HEK293 (cell line): ENCODE data around the gene ZNF174.
A peak's percentile ranks its signal among the peaks of the same experiment; 100 is the strongest.

ENCODE experiments used
- CTCF ChIA-PET: fragments of 350-600 bp; formaldehyde crosslinking; extraction: SDS; loops from one replicate; lab custom pipeline; 2021; ENCODE audit warnings: antibody characterized with exemption; lab: Yijun Ruan, JAX
- POLR2A ChIA-PET: fragments of 300-600 bp; formaldehyde crosslinking; extraction: SDS; loops from one replicate; lab custom pipeline; 2020; ENCODE audit warnings: antibody characterized with exemption, inconsistent platforms; lab: Yijun Ruan, JAX
- H3K27ac ChIP-seq: fragments of 200-500 bp; sonication (Bioruptor generic); 2 replicates; pipeline ENCODE4 v1.5.1; 2014; ENCODE audit warnings: low read depth, low read length, control low read depth, inconsistent platforms; ENCODE audit errors: extremely low read depth
- H3K36me3 ChIP-seq, 2 experiments: fragments of 200-500 bp in 1 of 2; sonication (Bioruptor generic) in 1 of 2; 1 replicate in 1 of 2; 2 replicates in 1 of 2; pipeline ENCODE4 v1.5.1; 2014 to 2017; ENCODE audit warnings: inconsistent platforms in 2 of 2, low read length in 2 of 2; ENCODE audit not compliant: control insufficient read depth in 2 of 2, insufficient read depth in 1 of 2
- H3K4me1 ChIP-seq: fragments of 200-500 bp; sonication (Bioruptor generic); 2 replicates; pipeline ENCODE4 v1.5.1; 2014; ENCODE audit warnings: mild to moderate bottlenecking, low read length, inconsistent platforms; ENCODE audit not compliant: control insufficient read depth, insufficient read depth
- H3K4me3 ChIP-seq: 2 replicates; pipeline ENCODE4 v1.5.1; 2011; ENCODE audit warnings: low read depth, mild to moderate bottlenecking, control low read depth, low read length, moderate library complexity
- H3K9me3 ChIP-seq: fragments of 200-500 bp; sonication (Bioruptor generic); 2 replicates; pipeline ENCODE4 v1.5.1; 2014; ENCODE audit warnings: low read depth, low read length, inconsistent platforms; ENCODE audit not compliant: control insufficient read depth, insufficient read depth
- KLF7 ChIP-seq: fragments of 450-650 bp; formaldehyde crosslinking; IDR thresholded peaks from 2 replicates; pipeline ENCODE4 v1.5.1; 2016; ENCODE audit warnings: missing biosample characterization, missing genetic modification characterization, borderline replicate concordance
- MYNN ChIP-seq: fragments of 450-650 bp; formaldehyde crosslinking; IDR thresholded peaks from 2 replicates; pipeline ENCODE4 v1.5.1; 2016; ENCODE audit warnings: missing biosample characterization, missing genetic modification characterization, borderline replicate concordance
- YY2 ChIP-seq: fragments of 450-650 bp; formaldehyde crosslinking; IDR thresholded peaks from 2 replicates; pipeline ENCODE4 v1.5.1; 2016; ENCODE audit warnings: missing biosample characterization, missing genetic modification characterization
- ZBTB44 ChIP-seq: fragments of 450-650 bp; IDR thresholded peaks from 2 replicates; pipeline ENCODE4 v1.5.1; 2018; ENCODE audit warnings: missing biosample characterization, mild to moderate bottlenecking, missing genetic modification characterization
- ZNF112 ChIP-seq: fragments of 450-650 bp; formaldehyde crosslinking; IDR thresholded peaks from 2 replicates; pipeline ENCODE4 v1.5.0; 2017; ENCODE audit warnings: missing biosample characterization, missing genetic modification characterization
- ZNF140 ChIP-seq: fragments of 450-650 bp; formaldehyde crosslinking; IDR thresholded peaks from 2 replicates; pipeline ENCODE4 v1.5.1; 2016; ENCODE audit warnings: missing biosample characterization, missing genetic modification characterization
- ZNF157 ChIP-seq: fragments of 450-650 bp; formaldehyde crosslinking; IDR thresholded peaks from 2 replicates; pipeline ENCODE4 v1.5.1; 2016; ENCODE audit warnings: missing biosample characterization, missing genetic modification characterization
- ZNF19 ChIP-seq: fragments of 450-650 bp; formaldehyde crosslinking; IDR thresholded peaks from 2 replicates; pipeline ENCODE4; 2016; ENCODE audit warnings: missing biosample characterization, missing genetic modification characterization, low read depth
- ZNF2 ChIP-seq: fragments of 450-650 bp; formaldehyde crosslinking; IDR thresholded peaks from 2 replicates; pipeline ENCODE4 v1.5.1; 2016; ENCODE audit warnings: missing biosample characterization, missing genetic modification characterization
- ZNF248 ChIP-seq: fragments of 450-650 bp; formaldehyde crosslinking; IDR thresholded peaks from 2 replicates; pipeline ENCODE4 v1.5.1; 2017; ENCODE audit warnings: missing biosample characterization, missing genetic modification characterization
- ZNF274 ChIP-seq, 2 experiments: fragments of 200-500 bp in 1 of 2; fragments of 450-650 bp in 1 of 2; sonication (Bioruptor generic) in 1 of 2; formaldehyde crosslinking in 1 of 2; IDR thresholded peaks; 2 replicates each; pipeline versions ENCODE4 v1.5.1 to v1.6.1; 2014 to 2016; ENCODE audit warnings: borderline replicate concordance in 1 of 2, inconsistent platforms in 1 of 2, low read length in 1 of 2, missing biosample characterization in 1 of 2, missing genetic modification characterization in 1 of 2
- ZNF302 ChIP-seq: fragments of 450-650 bp; formaldehyde crosslinking; IDR thresholded peaks from 2 replicates; pipeline ENCODE4 v1.5.1; 2016; ENCODE audit warnings: missing biosample characterization, missing genetic modification characterization, low read depth
- ZNF311 ChIP-seq: fragments of 450-650 bp; formaldehyde crosslinking; IDR thresholded peaks from 2 replicates; pipeline ENCODE4 v1.5.1; 2017; ENCODE audit warnings: missing biosample characterization, missing genetic modification characterization, borderline replicate concordance
- ZNF350 ChIP-seq: fragments of 450-650 bp; formaldehyde crosslinking; IDR thresholded peaks from 2 replicates; pipeline ENCODE4 v1.5.0; 2017; ENCODE audit warnings: missing biosample characterization, mild to moderate bottlenecking, missing genetic modification characterization
- ZNF404 ChIP-seq: fragments of 450-650 bp; formaldehyde crosslinking; IDR thresholded peaks from 2 replicates; pipeline ENCODE4 v1.5.1; 2017; ENCODE audit warnings: missing biosample characterization, missing genetic modification characterization
- ZNF658 ChIP-seq: fragments of 450-650 bp; formaldehyde crosslinking; IDR thresholded peaks from 2 replicates; pipeline ENCODE4; 2016; ENCODE audit warnings: missing biosample characterization, missing genetic modification characterization
- ZNF677 ChIP-seq: fragments of 450-650 bp; IDR thresholded peaks from 2 replicates; pipeline ENCODE4 v1.5.0; 2018; ENCODE audit warnings: missing biosample characterization, mild to moderate bottlenecking, missing genetic modification characterization, moderate library complexity
- ZNF777 ChIP-seq: fragments of 450-650 bp; formaldehyde crosslinking; IDR thresholded peaks from 2 replicates; pipeline ENCODE4 v1.5.1; 2017; ENCODE audit warnings: missing biosample characterization, missing genetic modification characterization, borderline replicate concordance
- TF ChIP-seq, protein P1 (sequence below): fragments of 450-650 bp; formaldehyde crosslinking; IDR thresholded peaks from 2 replicates; pipeline ENCODE4 v1.5.1; 2016; ENCODE audit warnings: missing biosample characterization, missing genetic modification characterization
- TF ChIP-seq, protein P2 (sequence below): fragments of 450-650 bp; formaldehyde crosslinking; conservative IDR thresholded peaks from 2 replicates; pipeline ENCODE4 v1.5.1; 2016; ENCODE audit warnings: low read depth, missing biosample characterization, missing genetic modification characterization
- TF ChIP-seq, protein P3 (sequence below): fragments of 450-650 bp; formaldehyde crosslinking; IDR thresholded peaks from 2 replicates; pipeline ENCODE4 v1.5.1; 2016; ENCODE audit warnings: missing biosample characterization, missing genetic modification characterization
- TF ChIP-seq, protein P4 (sequence below): fragments of 450-650 bp; formaldehyde crosslinking; IDR thresholded peaks from 2 replicates; pipeline ENCODE4 v1.5.1; 2017; ENCODE audit warnings: missing biosample characterization, missing genetic modification characterization
- TF ChIP-seq, protein P5 (sequence below): fragments of 450-650 bp; formaldehyde crosslinking; IDR thresholded peaks from 2 replicates; pipeline ENCODE4 v1.5.1; 2016; ENCODE audit warnings: missing biosample characterization, missing genetic modification characterization

The ZNF174 gene

GRCh38 chr16:3400779-3401688 is at the start of gene ZNF174, which contains the start of gene ZSCAN32:
TSS of gene ZNF174 (plus strand) at chr16:3401215. CDS start at chr16:3402005, 790 bp downstream.
TSS of gene ZSCAN32 (minus strand) at chr16:3401004. CDS start at chr16:3397557, 3,447 bp downstream.
- peaks cover 2 to 57% of the 10 kb centered on the region in 2 experiments; a peak in 2 of 3 replicates for H3K36me3 ChIP-seq
- CTCF ChIA-PET = interaction anchor here (0.7 to 0.9 kb wide), 2 partner anchors 9 to 134 kb away, joined by 4 to 5 read pairs; no protein-coding TSS in a partner anchor
- TF ChIP-seq MYNN (tag by site-specific recombination) (0 out of 2 replicates have a peak, but pooled peaks have one; percentile 36), ZNF677 (tag by site-specific recombination) (0 out of 2 replicates have a peak, but pooled peaks have one; percentile 32), ZNF2 (tag by site-specific recombination) (peak; percentile 26), ZNF777 (tag by site-specific recombination) (no peak), ZNF140 (tag by site-specific recombination) (no peak), KLF7 (tag by site-specific recombination) (no peak), ZNF404 (tag by site-specific recombination) (no peak), ZNF658 (no peak), ZNF112 (tag by site-specific recombination) (no peak), ZNF19 (tag by site-specific recombination) (no peak), ZNF311 (no peak), ZNF274 (IDR thresholded peaks at IDR 0.05; ENCODE audit: low read length) (no peak), ZNF274 (tag by site-specific recombination; IDR thresholded peaks at IDR 0.05; ENCODE audit: borderline replicate concordance) (no peak), ZNF302 (no peak), ZBTB44 (tag by site-specific recombination) (no peak), ZNF350 (no peak; the same call in 1 of the 2 replicates), ZNF157 (no peak), ZNF248 (tag by site-specific recombination) (no peak), YY2 (no peak)
- TF ChIP-seq, protein P1, sequence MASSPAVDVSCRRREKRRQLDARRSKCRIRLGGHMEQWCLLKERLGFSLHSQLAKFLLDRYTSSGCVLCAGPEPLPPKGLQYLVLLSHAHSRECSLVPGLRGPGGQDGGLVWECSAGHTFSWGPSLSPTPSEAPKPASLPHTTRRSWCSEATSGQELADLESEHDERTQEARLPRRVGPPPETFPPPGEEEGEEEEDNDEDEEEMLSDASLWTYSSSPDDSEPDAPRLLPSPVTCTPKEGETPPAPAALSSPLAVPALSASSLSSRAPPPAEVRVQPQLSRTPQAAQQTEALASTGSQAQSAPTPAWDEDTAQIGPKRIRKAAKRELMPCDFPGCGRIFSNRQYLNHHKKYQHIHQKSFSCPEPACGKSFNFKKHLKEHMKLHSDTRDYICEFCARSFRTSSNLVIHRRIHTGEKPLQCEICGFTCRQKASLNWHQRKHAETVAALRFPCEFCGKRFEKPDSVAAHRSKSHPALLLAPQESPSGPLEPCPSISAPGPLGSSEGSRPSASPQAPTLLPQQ = peak; percentile 78
- TF ChIP-seq, protein P2, sequence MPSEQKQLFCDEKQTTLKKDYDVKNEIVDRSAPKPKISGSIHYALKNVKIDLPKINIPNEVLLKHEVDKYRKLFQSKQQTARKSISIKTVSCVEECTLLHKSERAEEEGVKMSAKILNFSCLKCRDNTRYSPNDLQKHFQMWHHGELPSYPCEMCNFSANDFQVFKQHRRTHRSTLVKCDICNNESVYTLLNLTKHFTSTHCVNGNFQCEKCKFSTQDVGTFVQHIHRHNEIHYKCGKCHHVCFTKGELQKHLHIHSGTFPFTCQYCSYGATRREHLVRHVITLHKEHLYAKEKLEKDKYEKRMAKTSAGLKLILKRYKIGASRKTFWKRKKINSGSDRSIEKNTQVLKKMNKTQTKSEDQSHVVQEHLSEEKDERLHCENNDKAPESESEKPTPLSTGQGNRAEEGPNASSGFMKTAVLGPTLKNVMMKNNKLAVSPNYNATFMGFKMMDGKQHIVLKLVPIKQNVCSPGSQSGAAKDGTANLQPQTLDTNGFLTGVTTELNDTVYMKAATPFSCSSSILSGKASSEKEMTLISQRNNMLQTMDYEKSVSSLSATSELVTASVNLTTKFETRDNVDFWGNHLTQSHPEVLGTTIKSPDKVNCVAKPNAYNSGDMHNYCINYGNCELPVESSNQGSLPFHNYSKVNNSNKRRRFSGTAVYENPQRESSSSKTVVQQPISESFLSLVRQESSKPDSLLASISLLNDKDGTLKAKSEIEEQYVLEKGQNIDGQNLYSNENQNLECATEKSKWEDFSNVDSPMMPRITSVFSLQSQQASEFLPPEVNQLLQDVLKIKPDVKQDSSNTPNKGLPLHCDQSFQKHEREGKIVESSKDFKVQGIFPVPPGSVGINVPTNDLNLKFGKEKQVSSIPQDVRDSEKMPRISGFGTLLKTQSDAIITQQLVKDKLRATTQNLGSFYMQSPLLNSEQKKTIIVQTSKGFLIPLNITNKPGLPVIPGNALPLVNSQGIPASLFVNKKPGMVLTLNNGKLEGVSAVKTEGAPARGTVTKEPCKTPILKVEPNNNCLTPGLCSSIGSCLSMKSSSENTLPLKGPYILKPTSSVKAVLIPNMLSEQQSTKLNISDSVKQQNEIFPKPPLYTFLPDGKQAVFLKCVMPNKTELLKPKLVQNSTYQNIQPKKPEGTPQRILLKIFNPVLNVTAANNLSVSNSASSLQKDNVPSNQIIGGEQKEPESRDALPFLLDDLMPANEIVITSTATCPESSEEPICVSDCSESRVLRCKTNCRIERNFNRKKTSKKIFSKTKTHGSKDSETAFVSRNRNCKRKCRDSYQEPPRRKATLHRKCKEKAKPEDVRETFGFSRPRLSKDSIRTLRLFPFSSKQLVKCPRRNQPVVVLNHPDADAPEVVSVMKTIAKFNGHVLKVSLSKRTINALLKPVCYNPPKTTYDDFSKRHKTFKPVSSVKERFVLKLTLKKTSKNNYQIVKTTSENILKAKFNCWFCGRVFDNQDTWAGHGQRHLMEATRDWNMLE (tag by site-specific recombination) = peak; percentile 27; the same call in 1 of the 2 replicates
- TF ChIP-seq, protein P3, sequence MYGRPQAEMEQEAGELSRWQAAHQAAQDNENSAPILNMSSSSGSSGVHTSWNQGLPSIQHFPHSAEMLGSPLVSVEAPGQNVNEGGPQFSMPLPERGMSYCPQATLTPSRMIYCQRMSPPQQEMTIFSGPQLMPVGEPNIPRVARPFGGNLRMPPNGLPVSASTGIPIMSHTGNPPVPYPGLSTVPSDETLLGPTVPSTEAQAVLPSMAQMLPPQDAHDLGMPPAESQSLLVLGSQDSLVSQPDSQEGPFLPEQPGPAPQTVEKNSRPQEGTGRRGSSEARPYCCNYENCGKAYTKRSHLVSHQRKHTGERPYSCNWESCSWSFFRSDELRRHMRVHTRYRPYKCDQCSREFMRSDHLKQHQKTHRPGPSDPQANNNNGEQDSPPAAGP (tag by site-specific recombination) = peak; percentile 72
- TF ChIP-seq, protein P4, sequence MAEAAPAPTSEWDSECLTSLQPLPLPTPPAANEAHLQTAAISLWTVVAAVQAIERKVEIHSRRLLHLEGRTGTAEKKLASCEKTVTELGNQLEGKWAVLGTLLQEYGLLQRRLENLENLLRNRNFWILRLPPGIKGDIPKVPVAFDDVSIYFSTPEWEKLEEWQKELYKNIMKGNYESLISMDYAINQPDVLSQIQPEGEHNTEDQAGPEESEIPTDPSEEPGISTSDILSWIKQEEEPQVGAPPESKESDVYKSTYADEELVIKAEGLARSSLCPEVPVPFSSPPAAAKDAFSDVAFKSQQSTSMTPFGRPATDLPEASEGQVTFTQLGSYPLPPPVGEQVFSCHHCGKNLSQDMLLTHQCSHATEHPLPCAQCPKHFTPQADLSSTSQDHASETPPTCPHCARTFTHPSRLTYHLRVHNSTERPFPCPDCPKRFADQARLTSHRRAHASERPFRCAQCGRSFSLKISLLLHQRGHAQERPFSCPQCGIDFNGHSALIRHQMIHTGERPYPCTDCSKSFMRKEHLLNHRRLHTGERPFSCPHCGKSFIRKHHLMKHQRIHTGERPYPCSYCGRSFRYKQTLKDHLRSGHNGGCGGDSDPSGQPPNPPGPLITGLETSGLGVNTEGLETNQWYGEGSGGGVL (tag by site-specific recombination) = 0 out of 2 replicates have a peak, but pooled peaks have one; percentile 37
- TF ChIP-seq, protein P5, sequence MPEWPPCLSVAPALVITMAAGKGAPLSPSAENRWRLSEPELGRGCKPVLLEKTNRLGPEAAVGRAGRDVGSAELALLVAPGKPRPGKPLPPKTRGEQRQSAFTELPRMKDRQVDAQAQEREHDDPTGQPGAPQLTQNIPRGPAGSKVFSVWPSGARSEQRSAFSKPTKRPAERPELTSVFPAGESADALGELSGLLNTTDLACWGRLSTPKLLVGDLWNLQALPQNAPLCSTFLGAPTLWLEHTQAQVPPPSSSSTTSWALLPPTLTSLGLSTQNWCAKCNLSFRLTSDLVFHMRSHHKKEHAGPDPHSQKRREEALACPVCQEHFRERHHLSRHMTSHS (tag by site-specific recombination) = no peak

More at GRCh38 chr16:3400779-3401688, at the start of gene ZNF174, which contains the start of gene ZSCAN32:
- no peaks in the 10 kb centered on the region for H3K9me3 ChIP-seq
- H3K27ac ChIP-seq = peak within 1 kb of the TSS; percentile 71; the same call in 1 of the 2 replicates
- POLR2A ChIA-PET = interaction anchor here (0.6 to 3.5 kb wide), 19 partner anchors 10 to 852 kb away, joined by 3 to 33 read pairs (median 4); partner anchors contain the start of genes CLUAP1, NAA60, ZNF200 and ZNF263
- peak within 1 kb of the TSS; percentile 95 for H3K4me3 ChIP-seq
- H3K4me1 ChIP-seq = no peaks in the 10 kb centered on the region
